Measurements from ENCODE around the gene CD84.

DNA sequence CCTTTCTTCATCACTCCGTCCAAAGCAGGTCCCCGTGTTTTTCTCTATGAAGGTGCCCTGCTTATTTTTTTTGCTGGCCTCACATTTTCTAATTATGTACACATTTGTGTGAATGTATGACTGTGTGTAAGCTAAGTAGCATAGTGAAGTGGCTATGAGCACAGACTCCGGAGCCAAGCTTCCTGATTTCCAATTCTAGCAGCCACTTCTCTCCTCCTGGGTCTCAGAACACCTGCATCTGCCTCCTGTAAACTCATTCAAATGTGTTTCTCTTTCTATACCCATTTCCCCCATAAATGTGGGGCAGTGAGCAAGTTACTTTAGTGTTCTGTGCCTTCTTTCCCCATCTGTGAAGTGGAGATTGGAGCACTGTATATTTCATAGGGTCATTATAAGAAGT lies 58.3 kb downstream of the CD84 start:
- TF ChIP-seq, protein P1, sequence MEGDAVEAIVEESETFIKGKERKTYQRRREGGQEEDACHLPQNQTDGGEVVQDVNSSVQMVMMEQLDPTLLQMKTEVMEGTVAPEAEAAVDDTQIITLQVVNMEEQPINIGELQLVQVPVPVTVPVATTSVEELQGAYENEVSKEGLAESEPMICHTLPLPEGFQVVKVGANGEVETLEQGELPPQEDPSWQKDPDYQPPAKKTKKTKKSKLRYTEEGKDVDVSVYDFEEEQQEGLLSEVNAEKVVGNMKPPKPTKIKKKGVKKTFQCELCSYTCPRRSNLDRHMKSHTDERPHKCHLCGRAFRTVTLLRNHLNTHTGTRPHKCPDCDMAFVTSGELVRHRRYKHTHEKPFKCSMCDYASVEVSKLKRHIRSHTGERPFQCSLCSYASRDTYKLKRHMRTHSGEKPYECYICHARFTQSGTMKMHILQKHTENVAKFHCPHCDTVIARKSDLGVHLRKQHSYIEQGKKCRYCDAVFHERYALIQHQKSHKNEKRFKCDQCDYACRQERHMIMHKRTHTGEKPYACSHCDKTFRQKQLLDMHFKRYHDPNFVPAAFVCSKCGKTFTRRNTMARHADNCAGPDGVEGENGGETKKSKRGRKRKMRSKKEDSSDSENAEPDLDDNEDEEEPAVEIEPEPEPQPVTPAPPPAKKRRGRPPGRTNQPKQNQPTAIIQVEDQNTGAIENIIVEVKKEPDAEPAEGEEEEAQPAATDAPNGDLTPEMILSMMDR (IDR thresholded peaks at IDR 0.05): no peak
- no peak for TF ChIP-seq POLR2A (IDR thresholded peaks at IDR 0.05)

All from Peyer's patch (tissue), 4 donors.